GM12801 (cell line): Measurements from ENCODE around the gene DHCR7.

Experiments
- TF ChIP-seq, protein P1 (sequence below): IDR thresholded peaks from one replicate; pipeline ENCODE4 v1.5.1; 2011; ENCODE audit warnings: control low read depth; ENCODE audit not compliant: insufficient read length; ENCODE audit errors: extremely low read depth

The DHCR7 gene

GRCh38 chr11:71440021-71440755 lies 8.0 kb downstream of the DHCR7 start:
- TF ChIP-seq, protein P1, sequence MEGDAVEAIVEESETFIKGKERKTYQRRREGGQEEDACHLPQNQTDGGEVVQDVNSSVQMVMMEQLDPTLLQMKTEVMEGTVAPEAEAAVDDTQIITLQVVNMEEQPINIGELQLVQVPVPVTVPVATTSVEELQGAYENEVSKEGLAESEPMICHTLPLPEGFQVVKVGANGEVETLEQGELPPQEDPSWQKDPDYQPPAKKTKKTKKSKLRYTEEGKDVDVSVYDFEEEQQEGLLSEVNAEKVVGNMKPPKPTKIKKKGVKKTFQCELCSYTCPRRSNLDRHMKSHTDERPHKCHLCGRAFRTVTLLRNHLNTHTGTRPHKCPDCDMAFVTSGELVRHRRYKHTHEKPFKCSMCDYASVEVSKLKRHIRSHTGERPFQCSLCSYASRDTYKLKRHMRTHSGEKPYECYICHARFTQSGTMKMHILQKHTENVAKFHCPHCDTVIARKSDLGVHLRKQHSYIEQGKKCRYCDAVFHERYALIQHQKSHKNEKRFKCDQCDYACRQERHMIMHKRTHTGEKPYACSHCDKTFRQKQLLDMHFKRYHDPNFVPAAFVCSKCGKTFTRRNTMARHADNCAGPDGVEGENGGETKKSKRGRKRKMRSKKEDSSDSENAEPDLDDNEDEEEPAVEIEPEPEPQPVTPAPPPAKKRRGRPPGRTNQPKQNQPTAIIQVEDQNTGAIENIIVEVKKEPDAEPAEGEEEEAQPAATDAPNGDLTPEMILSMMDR, result no peak

GRCh38 chr11:71438650-71439049 lies 9.5 kb downstream of the DHCR7 start:
- TF ChIP-seq, protein P1, result no peak

DNA sequence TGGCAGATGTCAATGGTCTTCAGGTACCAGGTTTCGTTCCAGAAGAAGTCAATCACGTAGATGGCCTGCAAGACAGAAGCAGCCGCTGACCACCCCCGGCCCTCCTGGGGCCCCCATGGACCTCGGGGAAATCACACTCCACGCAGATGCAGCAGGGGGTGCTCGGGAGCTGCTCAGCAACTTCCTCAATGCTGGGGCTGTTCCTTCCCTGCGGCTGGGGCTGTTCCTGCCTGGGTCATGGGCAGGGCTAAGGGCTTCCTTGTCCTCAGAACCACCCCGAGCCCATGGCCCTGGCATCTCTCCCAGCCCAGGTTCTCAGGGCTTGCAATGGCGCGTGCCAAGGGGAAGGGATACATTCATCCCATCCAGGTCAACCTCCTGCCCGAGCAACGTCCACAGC lies 10.3 kb downstream of the DHCR7 start:
- TF ChIP-seq, protein P1, result no peak

- TF ChIP-seq, protein P1, result no peak
Observed at GRCh38 chr11:71437399-71437798, 10.8 kb downstream of the DHCR7 start.

- TF ChIP-seq, protein P1, result no peak
Observed at GRCh38 chr11:71436861-71437260, 11.3 kb downstream of the DHCR7 start.

DNA sequence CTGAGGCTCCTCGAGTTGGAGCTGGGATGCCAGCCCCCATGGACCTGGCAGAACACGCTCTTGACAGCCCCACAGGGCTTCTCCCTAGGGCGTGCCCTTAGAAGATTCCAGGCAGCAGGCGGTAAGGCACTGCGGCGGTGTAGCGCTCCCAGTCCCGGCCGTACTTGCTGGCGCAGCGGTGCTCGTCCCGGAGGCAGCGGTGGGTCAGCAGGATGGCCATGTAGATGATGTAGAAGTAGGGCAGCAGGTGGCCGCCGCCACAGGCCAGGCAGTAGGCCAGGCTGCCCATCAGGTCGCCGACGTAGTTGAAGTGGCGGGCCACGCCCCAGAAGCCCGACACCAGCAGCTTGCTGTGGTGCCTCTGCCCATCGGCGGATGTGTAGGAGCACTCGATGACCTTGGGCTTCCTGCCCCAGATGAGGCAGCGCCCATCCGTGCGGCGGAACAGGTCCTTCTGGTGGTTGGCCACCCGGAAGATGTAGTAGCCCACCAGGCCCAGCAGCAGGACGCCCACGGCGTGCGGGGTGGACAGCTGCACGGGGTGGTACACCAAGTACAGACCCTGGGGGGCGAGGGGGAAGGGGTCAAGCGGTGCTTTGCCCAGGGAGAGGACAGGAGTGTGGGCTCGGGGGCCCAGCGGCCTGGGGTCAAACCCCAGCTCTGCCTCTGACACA lies 12.8 kb downstream of the DHCR7 start:
- TF ChIP-seq, protein P1, result no peak

DNA sequence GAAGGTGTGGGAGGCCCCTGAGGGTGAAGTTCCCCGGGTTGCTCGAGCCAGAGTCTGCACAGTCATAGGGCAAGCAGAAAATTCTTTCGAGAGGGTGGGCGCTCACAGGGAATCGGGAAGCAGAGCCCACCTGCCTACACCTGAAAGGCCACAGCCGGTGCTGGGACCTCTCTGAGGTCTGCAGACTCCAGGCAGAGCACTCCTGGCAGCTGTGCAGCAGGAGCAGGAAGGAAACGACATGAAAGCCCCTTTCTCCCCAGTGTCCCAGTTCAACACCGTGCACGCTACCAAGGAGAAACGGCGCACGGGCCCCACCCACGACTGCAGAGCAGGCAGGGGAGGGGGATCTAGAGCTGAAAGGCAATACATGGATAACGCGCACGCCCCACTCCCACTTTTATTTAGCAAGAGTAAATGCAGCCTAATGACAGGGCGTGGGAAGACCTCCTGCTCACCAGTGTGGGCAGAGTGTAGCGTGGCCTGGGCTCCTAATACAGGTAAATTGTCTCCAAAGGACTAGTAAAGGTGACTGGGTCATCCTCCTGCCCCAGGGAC lies 13.5 kb downstream of the DHCR7 start:
- TF ChIP-seq, protein P1, result no peak
